ENCODE measurements around the gene ARHGEF26. TPM values are rescaled to one million over a fixed set of nuclear protein-coding genes. Genes with fewer than 3 reads are reported as not detected.
A peak's percentile ranks its signal among the peaks of the same experiment; 100 is the strongest.

The ARHGEF26 gene
- total RNA-seq, 1 experiment from 2014 or later, result 20.8 TPM

DNA sequence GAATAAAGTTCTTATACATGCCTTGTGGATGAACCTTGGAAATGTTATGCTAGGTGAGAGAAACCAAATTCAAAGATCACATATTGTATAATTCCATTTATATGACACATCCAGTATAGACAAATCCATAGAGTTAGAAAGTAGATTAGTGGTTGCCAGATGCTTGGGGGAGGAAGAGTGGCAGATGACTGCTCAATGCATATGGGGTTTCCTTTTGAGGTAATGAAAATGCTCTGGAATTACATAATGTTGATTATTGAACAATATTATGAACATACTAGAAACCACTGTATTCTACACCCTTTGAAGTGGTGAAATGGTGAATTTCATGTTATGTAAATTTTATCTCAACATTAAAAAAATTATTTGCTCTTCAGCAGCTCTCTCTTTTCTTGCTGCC, 102.3 kb downstream of the ARHGEF26 start:
- H3K4me3 ChIP-seq (ENCODE audit: low read depth, low read length), result no peak overlapping the region
- H3K27me3 ChIP-seq (replicated peaks; ENCODE audit: control insufficient read depth, insufficient read depth, low read length), result no peaks in the 10 kb centered on the region
- no peak for DNase-seq
- intact Hi-C loops (cut with micrococcal nuclease; ENCODE audit: unreplicated experiment), result no loop called here
- peaks cover 10% of the 10 kb centered on the region for H3K36me3 Mint-ChIP-seq (ENCODE audit: insufficient read depth, unreplicated experiment)
- no peaks in the 10 kb centered on the region for H3K9me3 Mint-ChIP-seq (ENCODE audit: unreplicated experiment)
- H3K4me3 Mint-ChIP-seq (ENCODE audit: unreplicated experiment), result no peak overlapping the region
- CTCF ChIA-PET, result no interaction called here
- peaks cover 14% of the 10 kb centered on the region; the same call in 1 of the 2 replicates for H3K4me1 ChIP-seq
- H3K27me3 Mint-ChIP-seq (ENCODE audit: insufficient read depth, unreplicated experiment), result no peaks in the 10 kb centered on the region
- no peaks in the 10 kb centered on the region for H3K9me3 ChIP-seq
- peaks cover 11% of the 10 kb centered on the region for H3K4me1 Mint-ChIP-seq (ENCODE audit: low read depth, unreplicated experiment)
- no TSS peak for BruUV-seq (replicated peaks)
- TF ChIP-seq, protein P1, sequence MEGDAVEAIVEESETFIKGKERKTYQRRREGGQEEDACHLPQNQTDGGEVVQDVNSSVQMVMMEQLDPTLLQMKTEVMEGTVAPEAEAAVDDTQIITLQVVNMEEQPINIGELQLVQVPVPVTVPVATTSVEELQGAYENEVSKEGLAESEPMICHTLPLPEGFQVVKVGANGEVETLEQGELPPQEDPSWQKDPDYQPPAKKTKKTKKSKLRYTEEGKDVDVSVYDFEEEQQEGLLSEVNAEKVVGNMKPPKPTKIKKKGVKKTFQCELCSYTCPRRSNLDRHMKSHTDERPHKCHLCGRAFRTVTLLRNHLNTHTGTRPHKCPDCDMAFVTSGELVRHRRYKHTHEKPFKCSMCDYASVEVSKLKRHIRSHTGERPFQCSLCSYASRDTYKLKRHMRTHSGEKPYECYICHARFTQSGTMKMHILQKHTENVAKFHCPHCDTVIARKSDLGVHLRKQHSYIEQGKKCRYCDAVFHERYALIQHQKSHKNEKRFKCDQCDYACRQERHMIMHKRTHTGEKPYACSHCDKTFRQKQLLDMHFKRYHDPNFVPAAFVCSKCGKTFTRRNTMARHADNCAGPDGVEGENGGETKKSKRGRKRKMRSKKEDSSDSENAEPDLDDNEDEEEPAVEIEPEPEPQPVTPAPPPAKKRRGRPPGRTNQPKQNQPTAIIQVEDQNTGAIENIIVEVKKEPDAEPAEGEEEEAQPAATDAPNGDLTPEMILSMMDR (IDR thresholded peaks at IDR 0.05; ENCODE audit: insufficient read depth in 1 of 2, low read depth in 1 of 2, low read length in 1 of 2, severe bottlenecking in 1 of 2, unreplicated experiment in 1 of 2), result no peak
- H3K36me3 ChIP-seq (ENCODE audit: control insufficient read depth, insufficient read depth, low read length), result no peaks in the 10 kb centered on the region
- POLR2A ChIA-PET, result no interaction called here
- H3K27ac Mint-ChIP-seq (ENCODE audit: unreplicated experiment), result no peak overlapping the region

DNA sequence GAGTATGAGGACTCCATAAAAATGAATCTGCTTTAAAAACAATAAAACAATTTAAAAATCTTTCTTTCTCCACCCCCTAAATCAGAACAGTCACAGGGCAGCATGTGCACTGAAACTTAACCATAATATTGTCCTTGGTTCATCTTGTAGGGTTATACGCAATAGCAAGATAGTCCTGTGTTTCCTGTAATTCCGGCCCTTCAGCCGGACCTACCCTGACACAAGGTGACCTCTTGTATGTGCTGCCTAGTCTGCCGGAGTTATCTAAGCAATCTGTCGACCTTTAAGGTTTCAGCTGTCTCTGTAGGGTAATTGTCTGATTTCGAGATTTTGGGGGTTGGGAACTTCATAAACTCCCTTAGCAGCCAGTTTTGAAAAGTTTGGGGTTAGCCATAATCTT, 103.2 kb downstream of the ARHGEF26 start:
- BruUV-seq (replicated peaks), result no TSS peak
- H3K9me3 Mint-ChIP-seq (ENCODE audit: unreplicated experiment), result no peaks in the 10 kb centered on the region
- CTCF ChIA-PET, result no interaction called here

GRCh38 chr3:154224866-154225265, 103.7 kb downstream of the ARHGEF26 start:
- Mint-ChIP-seq H3K4me1 (ENCODE audit: low read depth, unreplicated experiment) (peaks cover 12% of the 10 kb centered on the region), H3K27me3 (ENCODE audit: insufficient read depth, unreplicated experiment) (no peaks in the 10 kb centered on the region), H3K36me3 (ENCODE audit: insufficient read depth, unreplicated experiment) (peaks cover 12% of the 10 kb centered on the region), H3K27ac (ENCODE audit: unreplicated experiment) (no peak overlapping the region), H3K9me3 (ENCODE audit: unreplicated experiment) (no peaks in the 10 kb centered on the region), H3K4me3 (ENCODE audit: unreplicated experiment) (no peak overlapping the region)
- Histone ChIP-seq H3K4me3 (ENCODE audit: low read depth, low read length) (no peak overlapping the region), H3K4me1 (peaks cover 22% of the 10 kb centered on the region), H3K36me3 (ENCODE audit: control insufficient read depth, insufficient read depth, low read length) (no peaks in the 10 kb centered on the region), H3K27me3 (replicated peaks; ENCODE audit: control insufficient read depth, insufficient read depth, low read length) (no peaks in the 10 kb centered on the region), H3K9me3 (no peaks in the 10 kb centered on the region)
- intact Hi-C loops (cut with micrococcal nuclease; ENCODE audit: unreplicated experiment), result no loop called here
- no TSS peak for BruUV-seq (replicated peaks)
- TF ChIP-seq, protein P1 (IDR thresholded peaks at IDR 0.05; ENCODE audit: insufficient read depth in 1 of 2, low read depth in 1 of 2, low read length in 1 of 2, severe bottlenecking in 1 of 2, unreplicated experiment in 1 of 2), result no peak
- CTCF ChIA-PET, result no interaction called here
- POLR2A ChIA-PET, result no interaction called here
- no peak for DNase-seq

More for the DNA sequence above, 103.2 kb downstream of the ARHGEF26 start:
- peak; percentile 47 to 51 for DNase-seq
- no peak overlapping the region for H3K4me3 ChIP-seq (ENCODE audit: low read depth, low read length)
- Mint-ChIP-seq H3K4me1 (ENCODE audit: low read depth, unreplicated experiment) (peaks cover 12% of the 10 kb centered on the region), H3K4me3 (ENCODE audit: unreplicated experiment) (no peak overlapping the region), H3K27me3 (ENCODE audit: insufficient read depth, unreplicated experiment) (no peaks in the 10 kb centered on the region), H3K27ac (ENCODE audit: unreplicated experiment) (no peak overlapping the region), H3K36me3 (ENCODE audit: insufficient read depth, unreplicated experiment) (peaks cover 12% of the 10 kb centered on the region)
- intact Hi-C loops (cut with micrococcal nuclease; ENCODE audit: unreplicated experiment), result no loop called here
- POLR2A ChIA-PET, result no interaction called here
- H3K9me3 ChIP-seq, result no peaks in the 10 kb centered on the region
- H3K4me1 ChIP-seq, result peaks cover 22% of the 10 kb centered on the region
- TF ChIP-seq, protein P1 (IDR thresholded peaks at IDR 0.05; ENCODE audit: insufficient read depth in 1 of 2, low read depth in 1 of 2, low read length in 1 of 2, severe bottlenecking in 1 of 2, unreplicated experiment in 1 of 2), result no peak
- H3K27me3 ChIP-seq (replicated peaks; ENCODE audit: control insufficient read depth, insufficient read depth, low read length), result no peaks in the 10 kb centered on the region
- no peaks in the 10 kb centered on the region for H3K36me3 ChIP-seq (ENCODE audit: control insufficient read depth, insufficient read depth, low read length)
